SK-N-SH treated with all-trans-retinoic acid at 6 μM for 48 hours (cell line): Measurements from ENCODE around the gene APPBP2.
"Not testable (repeated sequence)": the region's sequence is repeated elsewhere in the genome, so short reads cannot be mapped to it uniquely, and the experiment has no call there.

Experiments used
- ATAC-seq: fragments of 200-7000 bp; cut with Tn5 transposase; 3 replicates; pipeline ENCODE4 v1.9.1; 2020; ENCODE audit warnings: mild to moderate bottlenecking, moderate library complexity
- BACH2 ChIP-seq: fragments of 250-450 bp; sonication (Bioruptor Pico); IDR thresholded peaks from 2 replicates; pipeline ENCODE4 v1.9.0; 2021; ENCODE audit warnings: mild to moderate bottlenecking, borderline replicate concordance
- ESRRG ChIP-seq: fragments of 250-450 bp; sonication (Bioruptor Pico); IDR thresholded peaks from 2 replicates; pipeline ENCODE4 v1.6.1; 2021; ENCODE audit warnings: mild to moderate bottlenecking
- GLIS3 ChIP-seq: fragments of 250-450 bp; sonication (Bioruptor Pico); IDR thresholded peaks from 2 replicates; pipeline ENCODE4 v1.5.0; 2020; ENCODE audit warnings: mild to moderate bottlenecking, moderate library complexity
- ISL1 ChIP-seq: fragments of 250-450 bp; sonication (Bioruptor Pico); IDR thresholded peaks from 2 replicates; pipeline ENCODE4 v2.1.2; 2022; ENCODE audit warnings: mild to moderate bottlenecking, moderate library complexity
- OSR1 ChIP-seq: fragments of 250-450 bp; sonication (Bioruptor Pico); IDR thresholded peaks from 2 replicates; pipeline ENCODE4 v1.8.0; 2022; ENCODE audit warnings: moderate library complexity, mild to moderate bottlenecking, inconsistent platforms
- PPARA ChIP-seq: fragments of 250-450 bp; sonication (Bioruptor Pico); IDR thresholded peaks from 2 replicates; pipeline ENCODE4 v1.5.0; 2020; ENCODE audit warnings: mild to moderate bottlenecking, borderline replicate concordance
- RARB ChIP-seq: fragments of 250-450 bp; sonication (Bioruptor Pico); IDR thresholded peaks from 2 replicates; pipeline ENCODE4 v1.8.0; 2021; ENCODE audit warnings: mild to moderate bottlenecking, moderate library complexity
- SNAI2 ChIP-seq: fragments of 250-450 bp; sonication (Bioruptor Pico); IDR thresholded peaks from 2 replicates; pipeline ENCODE4 v1.5.0; 2020; ENCODE audit warnings: mild to moderate bottlenecking, moderate library complexity
- TOX ChIP-seq: fragments of 250-450 bp; sonication (Bioruptor Pico); IDR thresholded peaks from 2 replicates; pipeline ENCODE4 v1.8.0; 2021; ENCODE audit warnings: mild to moderate bottlenecking, moderate library complexity, borderline replicate concordance
- ZC3H10 ChIP-seq: fragments of 250-450 bp; sonication (Bioruptor Pico); IDR thresholded peaks from 2 replicates; pipeline ENCODE4 v1.5.1; 2021; ENCODE audit warnings: mild to moderate bottlenecking, moderate library complexity
- ZFP3 ChIP-seq: fragments of 250-450 bp; sonication (Bioruptor Pico); IDR thresholded peaks from 2 replicates; pipeline ENCODE4 v1.5.0; 2020; ENCODE audit warnings: mild to moderate bottlenecking, moderate library complexity
- ZFP30 ChIP-seq: fragments of 450-650 bp; formaldehyde crosslinking; IDR thresholded peaks from 2 replicates; pipeline ENCODE4 v1.5.0; 2022; ENCODE audit warnings: mild to moderate bottlenecking, moderate library complexity
- ZNF70 ChIP-seq: fragments of 450-650 bp; formaldehyde crosslinking; IDR thresholded peaks from 2 replicates; pipeline ENCODE4 v1.5.0; 2020; ENCODE audit warnings: mild to moderate bottlenecking, moderate library complexity
- ZNF8 ChIP-seq: fragments of 450-650 bp; formaldehyde crosslinking; IDR thresholded peaks from 2 replicates; pipeline ENCODE4 v1.5.0; 2020; ENCODE audit warnings: mild to moderate bottlenecking, moderate library complexity
- TF ChIP-seq, protein P1 (sequence below): fragments of 250-450 bp; sonication (Bioruptor Pico); IDR thresholded peaks from 2 replicates; pipeline ENCODE4 v1.5.0; 2020; ENCODE audit warnings: mild to moderate bottlenecking, moderate library complexity
- TF ChIP-seq, protein P2 (sequence below): fragments of 250-450 bp; sonication (Bioruptor Pico); IDR thresholded peaks from 2 replicates; pipeline ENCODE4 v1.8.0; 2020; ENCODE audit warnings: mild to moderate bottlenecking, moderate library complexity, borderline replicate concordance
- TF ChIP-seq, protein P3 (sequence below): fragments of 250-450 bp; sonication (Bioruptor Pico); IDR thresholded peaks from 2 replicates; pipeline ENCODE4 v1.8.0; 2021; ENCODE audit warnings: low read depth, mild to moderate bottlenecking, moderate library complexity, borderline replicate concordance
- TF ChIP-seq, protein P4 (sequence below): fragments of 250-450 bp; sonication (Bioruptor Pico); IDR thresholded peaks from 2 replicates; pipeline ENCODE4 v1.5.1; 2021; ENCODE audit warnings: mild to moderate bottlenecking, moderate library complexity

APPBP2 gene

DNA sequence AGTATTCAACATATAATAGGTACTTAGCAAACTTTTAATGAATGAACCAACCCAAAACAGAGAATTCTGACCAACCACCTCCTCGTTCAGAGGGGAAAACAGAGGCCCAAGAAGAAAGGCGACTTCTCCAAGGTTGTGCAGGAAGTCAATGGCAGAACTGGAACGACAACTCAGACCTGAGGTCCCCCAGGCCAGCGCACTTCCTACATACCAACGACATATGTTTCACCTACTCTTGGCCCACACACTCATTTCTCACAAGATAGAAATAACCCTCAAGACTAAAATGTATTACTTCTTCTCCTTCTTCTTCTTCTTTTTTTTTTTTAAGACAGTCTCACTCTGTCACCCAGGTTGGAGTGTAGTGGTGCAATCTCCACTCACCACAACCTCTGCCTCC lies 89.4 kb downstream of the APPBP2 start:
- ATAC-seq = no peak
- TF ChIP-seq, protein P1, sequence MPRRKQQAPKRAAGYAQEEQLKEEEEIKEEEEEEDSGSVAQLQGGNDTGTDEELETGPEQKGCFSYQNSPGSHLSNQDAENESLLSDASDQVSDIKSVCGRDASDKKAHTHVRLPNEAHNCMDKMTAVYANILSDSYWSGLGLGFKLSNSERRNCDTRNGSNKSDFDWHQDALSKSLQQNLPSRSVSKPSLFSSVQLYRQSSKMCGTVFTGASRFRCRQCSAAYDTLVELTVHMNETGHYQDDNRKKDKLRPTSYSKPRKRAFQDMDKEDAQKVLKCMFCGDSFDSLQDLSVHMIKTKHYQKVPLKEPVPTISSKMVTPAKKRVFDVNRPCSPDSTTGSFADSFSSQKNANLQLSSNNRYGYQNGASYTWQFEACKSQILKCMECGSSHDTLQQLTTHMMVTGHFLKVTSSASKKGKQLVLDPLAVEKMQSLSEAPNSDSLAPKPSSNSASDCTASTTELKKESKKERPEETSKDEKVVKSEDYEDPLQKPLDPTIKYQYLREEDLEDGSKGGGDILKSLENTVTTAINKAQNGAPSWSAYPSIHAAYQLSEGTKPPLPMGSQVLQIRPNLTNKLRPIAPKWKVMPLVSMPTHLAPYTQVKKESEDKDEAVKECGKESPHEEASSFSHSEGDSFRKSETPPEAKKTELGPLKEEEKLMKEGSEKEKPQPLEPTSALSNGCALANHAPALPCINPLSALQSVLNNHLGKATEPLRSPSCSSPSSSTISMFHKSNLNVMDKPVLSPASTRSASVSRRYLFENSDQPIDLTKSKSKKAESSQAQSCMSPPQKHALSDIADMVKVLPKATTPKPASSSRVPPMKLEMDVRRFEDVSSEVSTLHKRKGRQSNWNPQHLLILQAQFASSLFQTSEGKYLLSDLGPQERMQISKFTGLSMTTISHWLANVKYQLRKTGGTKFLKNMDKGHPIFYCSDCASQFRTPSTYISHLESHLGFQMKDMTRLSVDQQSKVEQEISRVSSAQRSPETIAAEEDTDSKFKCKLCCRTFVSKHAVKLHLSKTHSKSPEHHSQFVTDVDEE = no peak
- TF ChIP-seq OSR1 (CRISPR knock-in tag) = no peak
- TF ChIP-seq ZFP3 (CRISPR knock-in tag) = no peak
- TF ChIP-seq, protein P2, sequence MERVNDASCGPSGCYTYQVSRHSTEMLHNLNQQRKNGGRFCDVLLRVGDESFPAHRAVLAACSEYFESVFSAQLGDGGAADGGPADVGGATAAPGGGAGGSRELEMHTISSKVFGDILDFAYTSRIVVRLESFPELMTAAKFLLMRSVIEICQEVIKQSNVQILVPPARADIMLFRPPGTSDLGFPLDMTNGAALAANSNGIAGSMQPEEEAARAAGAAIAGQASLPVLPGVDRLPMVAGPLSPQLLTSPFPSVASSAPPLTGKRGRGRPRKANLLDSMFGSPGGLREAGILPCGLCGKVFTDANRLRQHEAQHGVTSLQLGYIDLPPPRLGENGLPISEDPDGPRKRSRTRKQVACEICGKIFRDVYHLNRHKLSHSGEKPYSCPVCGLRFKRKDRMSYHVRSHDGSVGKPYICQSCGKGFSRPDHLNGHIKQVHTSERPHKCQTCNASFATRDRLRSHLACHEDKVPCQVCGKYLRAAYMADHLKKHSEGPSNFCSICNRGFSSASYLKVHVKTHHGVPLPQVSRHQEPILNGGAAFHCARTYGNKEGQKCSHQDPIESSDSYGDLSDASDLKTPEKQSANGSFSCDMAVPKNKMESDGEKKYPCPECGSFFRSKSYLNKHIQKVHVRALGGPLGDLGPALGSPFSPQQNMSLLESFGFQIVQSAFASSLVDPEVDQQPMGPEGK = no peak
- no peak for TF ChIP-seq RARB (CRISPR knock-in tag)
- TF ChIP-seq TOX (CRISPR knock-in tag) = no peak
- no peak for TF ChIP-seq ISL1 (CRISPR knock-in tag)
- no peak for TF ChIP-seq ESRRG (CRISPR knock-in tag)
- no peak for TF ChIP-seq GLIS3 (CRISPR knock-in tag)
- no peak for TF ChIP-seq ZFP30

DNA sequence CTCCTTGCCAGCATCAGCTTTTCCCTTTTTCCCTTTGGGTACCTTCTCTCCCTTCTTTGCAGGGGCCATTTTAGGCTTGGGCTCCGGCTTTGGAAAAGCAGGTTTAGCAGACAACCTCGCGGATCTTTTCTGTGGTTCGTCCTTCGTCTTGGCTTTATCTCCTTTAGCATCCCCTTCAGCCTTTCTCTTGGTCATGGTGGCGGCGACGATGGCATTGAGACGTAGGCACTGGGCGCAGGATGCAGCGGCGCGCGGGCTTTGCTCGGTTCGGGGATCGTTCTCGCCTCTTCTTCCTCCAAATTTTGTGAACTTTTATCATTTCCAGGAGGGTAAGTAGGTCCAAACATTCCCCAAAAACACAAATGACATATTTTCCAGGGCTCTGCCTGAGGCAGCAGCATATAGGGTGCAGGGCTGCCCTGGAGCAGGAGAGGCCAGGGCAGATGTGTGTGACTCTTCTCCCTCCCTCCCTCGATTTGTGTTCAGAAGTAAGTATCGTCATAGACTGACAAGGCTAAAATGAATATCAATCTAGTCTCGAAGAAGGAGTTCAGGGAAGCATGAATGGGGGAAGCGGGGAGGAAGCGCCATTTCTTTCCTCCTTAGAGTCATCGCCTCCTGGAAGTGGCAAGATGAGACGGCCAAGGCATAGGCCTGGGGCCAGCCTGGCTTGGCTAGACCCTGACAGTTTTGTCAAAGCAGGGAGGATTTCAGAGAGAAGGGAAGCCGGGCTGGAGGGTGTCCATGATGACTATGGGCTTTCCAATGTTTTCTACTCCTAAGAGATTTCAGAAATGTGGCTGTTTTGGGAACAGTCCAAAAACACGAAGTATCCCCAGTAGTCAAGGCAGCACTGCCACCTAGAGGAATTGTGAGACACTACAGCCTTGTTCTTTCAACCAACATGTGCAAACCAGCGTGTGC lies 90.5 kb downstream of the APPBP2 start:
- no peak for TF ChIP-seq ZNF8 (CRISPR knock-in tag)
- TF ChIP-seq, all 23 proteins: peak for 0
- peak; percentile 81 for ATAC-seq

DNA sequence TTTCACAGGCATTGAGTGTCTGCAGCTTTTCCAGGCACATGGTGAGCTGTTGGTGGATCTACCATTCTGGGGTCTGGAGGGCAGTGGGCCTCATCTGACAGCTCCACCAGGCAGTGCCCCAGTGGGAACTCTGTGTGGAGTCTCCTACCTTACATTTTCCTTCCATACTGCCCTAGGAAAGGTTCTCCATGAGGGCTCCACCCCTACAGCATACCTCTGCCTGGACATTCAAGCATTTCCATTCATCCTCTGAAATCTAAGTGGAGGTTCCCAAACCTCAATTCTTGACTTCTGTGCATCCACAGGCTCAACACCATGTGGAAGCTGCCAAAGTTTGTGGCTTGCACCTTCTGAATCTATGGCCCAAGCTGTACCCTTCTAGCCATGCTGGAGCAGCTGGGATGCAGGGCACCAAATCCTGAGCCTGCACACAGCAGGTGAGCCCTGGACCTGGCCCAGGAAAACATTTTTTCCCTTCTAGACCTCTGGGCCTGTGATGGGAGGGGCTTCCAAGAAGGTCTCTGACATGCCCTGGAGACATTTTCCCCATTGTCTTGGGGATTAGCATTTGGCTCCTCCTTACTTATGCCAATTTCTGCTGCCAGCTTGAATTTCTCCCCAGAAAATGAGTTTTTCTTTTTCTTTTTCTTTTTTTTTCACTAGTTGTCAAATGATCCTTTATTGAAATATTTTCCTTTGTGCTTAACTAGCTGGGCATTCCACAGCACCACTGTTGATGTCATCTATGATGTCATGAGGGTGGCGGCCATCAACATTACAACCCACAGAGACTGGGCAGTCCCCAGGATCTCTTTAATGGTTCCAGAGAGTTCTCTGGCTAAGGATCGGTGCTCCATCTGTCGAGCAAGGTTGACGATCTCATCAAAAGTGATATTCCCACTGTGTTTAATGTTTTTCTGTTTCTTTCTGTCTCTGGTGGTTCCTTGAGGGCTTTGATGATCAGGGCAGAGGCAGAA lies 92.7 kb downstream of the APPBP2 start:
- not testable (repeated sequence) for ATAC-seq

DNA sequence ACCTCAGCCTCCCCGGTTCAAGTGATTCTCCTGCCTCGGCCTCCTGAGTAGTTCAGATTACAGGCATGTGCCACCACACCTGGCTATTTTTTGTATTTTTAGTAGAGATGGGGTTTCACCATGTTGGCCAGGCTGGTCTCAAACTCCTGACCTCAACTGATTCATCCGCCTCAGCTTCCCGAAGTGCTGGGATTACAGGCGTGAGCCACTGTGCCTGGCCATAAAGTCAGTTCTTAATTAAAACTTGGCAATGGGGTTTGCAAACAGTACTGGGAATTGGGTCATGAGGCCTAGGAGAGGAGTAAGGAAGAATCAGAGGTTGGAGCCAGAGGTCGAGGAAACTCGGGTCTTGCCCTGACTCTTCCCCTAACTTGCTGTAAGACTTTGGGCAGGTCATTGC lies 95.5 kb downstream of the APPBP2 start:
- not testable (repeated sequence) for ATAC-seq

DNA sequence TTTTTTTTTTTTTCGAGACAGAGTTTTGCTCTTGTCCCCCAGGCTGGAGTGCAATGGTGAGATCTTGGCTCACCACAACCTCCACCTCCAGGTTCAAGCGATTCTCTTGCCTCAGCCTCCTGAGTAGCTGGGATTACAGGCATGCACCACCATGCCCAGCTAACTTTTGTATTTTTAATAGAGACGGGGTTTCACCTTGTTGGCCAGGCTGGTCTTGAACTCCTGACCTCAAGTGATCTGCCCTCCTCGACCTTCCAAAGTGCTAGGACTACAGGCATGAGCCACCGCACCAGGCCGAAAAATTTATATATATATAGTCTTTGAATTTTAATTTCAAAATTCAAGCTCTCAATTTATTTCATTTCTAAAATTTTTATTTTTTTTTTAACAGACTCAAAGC lies 97.6 kb downstream of the APPBP2 start:
- not testable (repeated sequence) for ATAC-seq

DNA sequence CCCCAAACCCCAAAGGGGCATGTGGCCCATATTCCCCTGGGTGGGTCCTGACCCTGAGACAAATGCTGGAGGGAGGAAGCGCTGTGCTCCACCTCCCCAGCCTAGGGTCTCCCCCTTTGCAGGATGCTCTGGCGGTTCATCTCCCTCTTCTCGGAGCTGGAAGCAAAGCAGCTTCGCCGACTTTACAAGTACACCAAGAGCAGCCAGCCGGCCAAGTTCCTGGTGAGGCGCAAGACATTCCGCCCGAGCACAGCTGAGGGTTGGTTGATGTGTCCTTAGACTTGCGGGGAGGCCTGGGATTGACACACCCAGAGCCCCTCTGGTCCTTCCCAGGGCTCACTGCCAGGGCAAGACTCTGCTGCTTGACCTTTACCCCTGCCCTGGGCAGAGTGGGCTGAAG lies 99.4 kb downstream of the APPBP2 start:
- no peak for ATAC-seq
- TF ChIP-seq, protein P3, sequence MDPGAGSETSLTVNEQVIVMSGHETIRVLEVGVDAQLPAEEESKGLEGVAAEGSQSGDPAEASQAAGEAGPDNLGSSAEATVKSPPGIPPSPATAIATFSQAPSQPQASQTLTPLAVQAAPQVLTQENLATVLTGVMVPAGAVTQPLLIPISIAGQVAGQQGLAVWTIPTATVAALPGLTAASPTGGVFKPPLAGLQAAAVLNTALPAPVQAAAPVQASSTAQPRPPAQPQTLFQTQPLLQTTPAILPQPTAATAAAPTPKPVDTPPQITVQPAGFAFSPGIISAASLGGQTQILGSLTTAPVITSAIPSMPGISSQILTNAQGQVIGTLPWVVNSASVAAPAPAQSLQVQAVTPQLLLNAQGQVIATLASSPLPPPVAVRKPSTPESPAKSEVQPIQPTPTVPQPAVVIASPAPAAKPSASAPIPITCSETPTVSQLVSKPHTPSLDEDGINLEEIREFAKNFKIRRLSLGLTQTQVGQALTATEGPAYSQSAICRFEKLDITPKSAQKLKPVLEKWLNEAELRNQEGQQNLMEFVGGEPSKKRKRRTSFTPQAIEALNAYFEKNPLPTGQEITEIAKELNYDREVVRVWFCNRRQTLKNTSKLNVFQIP (CRISPR knock-in tag) = no peak
- TF ChIP-seq ZFP3 (CRISPR knock-in tag) (no peak), ZNF70 (no peak), SNAI2 (CRISPR knock-in tag) (no peak), ESRRG (CRISPR knock-in tag) (no peak), ZC3H10 (no peak), RARB (CRISPR knock-in tag) (no peak), BACH2 (CRISPR knock-in tag) (no peak), PPARA (CRISPR knock-in tag) (no peak)
- TF ChIP-seq, protein P4, sequence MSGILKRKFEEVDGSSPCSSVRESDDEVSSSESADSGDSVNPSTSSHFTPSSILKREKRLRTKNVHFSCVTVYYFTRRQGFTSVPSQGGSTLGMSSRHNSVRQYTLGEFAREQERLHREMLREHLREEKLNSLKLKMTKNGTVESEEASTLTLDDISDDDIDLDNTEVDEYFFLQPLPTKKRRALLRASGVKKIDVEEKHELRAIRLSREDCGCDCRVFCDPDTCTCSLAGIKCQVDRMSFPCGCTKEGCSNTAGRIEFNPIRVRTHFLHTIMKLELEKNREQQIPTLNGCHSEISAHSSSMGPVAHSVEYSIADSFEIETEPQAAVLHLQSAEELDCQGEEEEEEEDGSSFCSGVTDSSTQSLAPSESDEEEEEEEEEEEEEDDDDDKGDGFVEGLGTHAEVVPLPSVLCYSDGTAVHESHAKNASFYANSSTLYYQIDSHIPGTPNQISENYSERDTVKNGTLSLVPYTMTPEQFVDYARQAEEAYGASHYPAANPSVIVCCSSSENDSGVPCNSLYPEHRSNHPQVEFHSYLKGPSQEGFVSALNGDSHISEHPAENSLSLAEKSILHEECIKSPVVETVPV = no peak
- TF ChIP-seq, protein P2 = no peak
- TF ChIP-seq, protein P1 = no peak
